SK-N-DZ (cell line): ENCODE data around the gene FLOT1.

Experiments
- DNase-seq: peaks from one replicate; pipeline ENCODE4 v3.0.0-alpha.2; 2015; ENCODE audit warnings: low spot score

Gene FLOT1

DNA sequence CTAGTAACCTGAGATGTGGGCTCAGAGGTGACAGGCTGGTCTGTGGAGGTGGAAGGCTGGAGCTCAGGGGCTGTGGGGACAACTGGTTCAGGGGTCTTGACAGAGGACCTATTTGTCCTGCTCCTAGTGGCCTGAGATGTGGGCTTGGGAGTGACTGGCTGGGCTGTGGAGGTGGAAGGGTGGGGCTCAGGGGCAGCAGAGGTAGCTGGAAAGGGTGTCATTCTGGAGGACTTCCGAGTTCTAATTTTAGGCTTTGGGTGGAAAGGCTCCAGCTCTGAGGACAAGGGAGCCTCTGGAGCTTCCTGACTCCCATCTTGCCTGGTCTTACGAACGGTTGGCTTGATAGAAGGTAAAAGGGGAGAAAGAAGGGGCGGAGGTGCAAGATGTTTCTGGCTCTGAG lies 36.9 kb downstream of the FLOT1 start:
- DNase-seq, result no peak

DNA sequence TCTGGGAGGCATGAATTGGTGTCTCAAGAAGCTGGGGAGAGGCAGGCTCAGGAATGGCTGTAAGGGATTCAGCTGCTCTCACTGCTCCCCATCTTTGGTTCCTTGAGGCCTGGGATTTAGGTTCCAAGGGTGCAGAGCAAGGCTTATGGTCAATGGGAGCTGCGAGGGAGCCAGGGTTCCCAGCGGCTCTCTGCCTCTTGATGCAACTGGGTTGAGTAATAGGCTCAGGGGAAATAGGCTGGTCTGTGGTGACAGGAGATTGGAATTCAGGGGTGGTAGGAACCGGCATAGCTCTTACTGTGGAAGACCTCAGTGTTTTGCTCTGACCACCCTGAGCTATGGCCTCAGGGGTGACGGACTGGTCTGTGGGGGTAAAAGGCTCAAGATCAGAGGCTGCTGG lies 38.7 kb downstream of the FLOT1 start:
- DNase-seq, result no peak

DNA sequence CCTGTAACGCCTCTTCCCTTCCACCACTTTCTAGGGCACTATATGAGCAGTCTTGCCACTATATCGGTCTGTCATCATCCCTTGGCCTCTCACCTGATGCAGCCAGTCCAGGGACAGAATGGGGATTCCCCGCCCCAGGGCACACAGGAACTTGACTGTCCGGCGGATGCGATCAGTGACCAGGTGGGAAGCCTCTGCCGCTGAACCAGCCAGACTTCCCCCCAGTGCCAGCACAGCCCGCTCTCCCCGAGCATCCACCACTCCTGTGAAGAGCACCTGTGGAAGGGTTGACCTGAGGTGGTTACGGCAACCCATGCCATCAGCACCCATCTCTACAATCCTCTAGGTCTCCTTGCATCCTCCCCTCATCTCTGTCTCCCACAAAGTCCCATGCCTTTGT lies 39.5 kb downstream of the FLOT1 start:
- no peak for DNase-seq

DNA sequence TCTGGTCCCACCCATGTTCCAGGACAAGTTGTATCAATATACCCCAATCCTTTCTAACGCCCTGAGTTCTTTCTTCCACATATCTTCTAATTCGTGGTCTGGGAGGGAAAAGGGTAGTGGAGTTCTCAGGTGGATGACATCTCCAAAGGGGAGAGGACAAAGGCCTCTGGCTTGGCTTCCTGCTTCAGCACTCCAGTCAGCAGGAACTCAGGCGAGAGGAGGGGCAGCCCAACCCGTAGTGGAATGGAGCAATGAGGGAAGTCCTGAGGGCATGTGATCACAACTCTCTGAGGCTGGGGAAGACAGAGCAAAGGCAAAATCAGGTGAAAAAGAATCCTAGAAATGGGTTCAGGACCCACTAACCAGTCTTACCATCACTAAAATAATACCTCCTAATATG lies 42.1 kb downstream of the FLOT1 start:
- DNase-seq, result no peak

DNA sequence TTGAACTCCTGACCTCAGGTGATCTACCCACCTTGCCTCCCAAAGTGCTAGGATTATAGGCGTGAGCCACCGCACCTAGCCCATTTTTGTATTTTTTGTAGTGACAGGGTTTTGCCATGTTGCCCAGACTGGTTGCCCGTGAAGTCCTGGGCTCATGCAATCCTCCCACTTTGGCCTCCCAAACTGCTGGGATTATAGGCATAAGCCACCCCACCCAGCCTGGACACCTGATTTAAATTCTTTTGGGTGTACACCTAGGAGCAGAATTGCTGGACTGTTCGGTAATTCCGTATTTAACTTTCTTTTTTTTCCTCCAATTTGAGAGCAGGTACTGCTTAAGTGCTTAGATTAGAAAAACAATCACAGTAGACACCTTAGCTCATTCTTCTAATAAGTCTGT lies 46.1 kb downstream of the FLOT1 start:
- no peak for DNase-seq

DNA sequence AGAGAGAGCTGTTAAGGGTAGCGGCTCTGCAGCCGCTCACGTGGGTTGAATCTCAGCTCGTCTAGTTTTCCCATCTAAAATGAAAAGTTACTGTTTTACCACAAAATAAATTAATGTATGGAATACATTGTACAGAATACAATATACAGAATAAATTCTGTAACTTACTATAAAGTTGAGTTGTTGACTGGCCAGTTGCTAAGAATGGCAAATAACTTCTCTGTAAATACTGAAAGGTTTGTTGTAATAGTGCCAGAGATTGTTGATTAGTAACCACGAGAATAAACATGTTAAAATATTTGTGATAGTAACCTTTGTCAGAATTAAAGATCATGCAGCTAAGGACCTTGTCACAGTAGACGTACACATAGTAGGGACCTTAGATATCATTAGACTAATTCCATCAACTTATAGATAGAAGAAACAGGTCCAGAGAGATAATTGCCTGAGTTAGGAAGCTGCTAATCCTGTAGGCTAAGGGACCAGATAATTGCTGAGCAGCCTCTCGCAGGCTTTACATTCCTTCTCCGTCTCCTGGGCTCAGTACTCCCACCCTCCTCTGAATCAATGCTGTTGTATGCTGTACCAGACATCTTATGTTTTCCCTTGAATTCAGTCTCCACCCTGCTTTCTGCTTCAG lies 51.2 kb downstream of the FLOT1 start:
- DNase-seq, result no peak

DNA sequence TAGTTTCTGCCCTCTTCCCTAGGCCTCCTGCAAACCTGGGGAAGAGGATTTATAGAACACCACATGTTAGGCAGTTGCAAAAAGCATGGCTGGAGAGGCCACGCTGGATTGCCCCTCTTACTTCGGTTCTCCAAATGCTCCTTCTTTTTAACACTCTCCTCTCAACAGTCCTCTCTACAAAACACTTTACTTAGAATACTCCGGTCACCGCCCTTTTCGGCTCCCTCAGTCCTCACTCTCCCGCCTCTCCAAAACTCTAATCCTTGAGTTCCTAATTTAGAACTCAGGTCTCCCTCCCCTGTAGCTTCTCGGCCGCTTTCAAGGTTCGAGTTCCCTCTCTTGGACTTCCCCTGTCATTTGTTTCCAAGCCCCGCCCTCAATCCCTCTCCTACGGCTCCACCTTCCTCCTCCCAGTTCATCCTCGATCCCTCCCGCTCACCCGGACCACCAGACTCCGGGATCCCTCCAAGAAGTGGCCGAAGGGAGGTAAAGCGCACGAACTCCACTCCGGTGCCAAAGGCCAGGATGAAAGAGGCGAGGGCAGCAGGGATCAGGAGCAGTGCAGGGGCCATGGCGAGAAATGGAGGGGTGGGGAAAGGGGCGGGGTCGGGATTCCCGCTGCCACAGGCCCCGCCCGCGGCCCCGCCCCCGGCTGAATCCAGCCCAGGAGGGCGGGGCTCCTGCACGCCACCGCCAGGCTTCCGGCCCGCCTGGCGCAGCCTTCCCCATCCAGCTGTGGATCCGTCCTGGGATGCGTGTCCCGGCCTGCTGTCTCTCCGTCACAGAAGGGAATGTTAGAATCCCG lies 51.9 kb downstream of the FLOT1 start, which contains the start of gene NRM:
Gene NRM (minus strand): TSS at position 582 of the 805 bp plus-strand sequence. CDS start 10 bp downstream, at position 572.
- DNase-seq, result peak; percentile 90

DNA sequence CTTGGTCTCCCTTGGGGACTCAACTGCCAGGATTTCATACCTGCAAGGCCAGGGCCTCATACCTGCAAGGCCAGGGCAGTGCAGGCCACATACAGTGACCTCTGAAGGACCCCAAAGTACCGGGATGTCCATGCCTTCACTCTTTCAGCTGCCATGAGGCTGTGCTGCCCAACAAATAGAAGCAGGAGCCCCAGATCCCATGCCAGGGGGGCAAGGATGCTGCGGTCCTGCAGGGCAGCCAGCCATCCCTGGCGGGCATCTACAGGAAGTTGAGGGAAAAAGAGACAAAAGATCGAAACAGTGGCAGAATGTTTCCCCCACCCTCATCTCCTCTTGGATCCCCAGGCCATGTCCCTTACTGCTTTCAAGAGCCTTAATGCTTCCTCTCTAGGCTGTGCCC lies 52.5 kb downstream of the FLOT1 start:
- no peak for DNase-seq

DNA sequence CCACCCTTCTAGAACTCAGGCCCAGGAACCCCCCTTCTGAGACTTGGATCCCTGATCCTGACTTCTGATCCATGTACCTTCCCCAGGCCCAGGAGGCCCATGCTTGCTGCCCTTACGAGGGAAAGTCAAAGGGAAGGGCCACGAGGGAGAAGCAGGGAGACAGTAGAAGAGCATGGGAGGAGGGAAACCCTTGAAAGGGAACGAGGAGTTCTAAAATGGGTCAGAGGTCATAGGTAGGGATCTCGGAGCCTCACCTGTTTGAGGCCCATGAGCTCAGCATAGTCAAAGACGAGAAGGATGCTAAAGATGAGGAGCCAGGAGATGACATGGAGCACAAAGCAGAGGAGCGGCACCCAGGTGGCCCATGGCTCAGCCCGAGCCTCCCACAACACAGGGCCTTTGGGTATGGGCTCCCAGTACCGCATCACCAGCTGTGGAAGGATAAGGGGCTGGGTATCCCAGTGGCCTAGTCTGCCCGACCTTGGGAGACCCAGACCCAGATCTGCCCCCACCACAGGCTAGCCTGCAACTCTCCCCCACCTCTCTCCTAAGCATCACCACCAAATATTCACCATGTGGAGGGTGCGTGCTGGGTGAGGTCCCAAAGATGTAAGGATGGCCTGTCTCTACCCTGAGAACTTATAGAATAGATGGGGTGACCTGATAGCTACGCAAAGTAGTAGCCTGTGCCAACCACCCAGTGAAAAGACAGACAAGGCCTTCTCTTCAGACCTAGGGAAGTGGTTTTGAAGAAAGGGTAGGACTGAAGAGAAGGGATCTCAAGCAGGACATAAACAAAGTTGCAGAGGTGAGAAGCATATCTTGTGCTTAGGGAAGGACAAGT lies 53.2 kb downstream of the FLOT1 start:
- no peak for DNase-seq

DNA sequence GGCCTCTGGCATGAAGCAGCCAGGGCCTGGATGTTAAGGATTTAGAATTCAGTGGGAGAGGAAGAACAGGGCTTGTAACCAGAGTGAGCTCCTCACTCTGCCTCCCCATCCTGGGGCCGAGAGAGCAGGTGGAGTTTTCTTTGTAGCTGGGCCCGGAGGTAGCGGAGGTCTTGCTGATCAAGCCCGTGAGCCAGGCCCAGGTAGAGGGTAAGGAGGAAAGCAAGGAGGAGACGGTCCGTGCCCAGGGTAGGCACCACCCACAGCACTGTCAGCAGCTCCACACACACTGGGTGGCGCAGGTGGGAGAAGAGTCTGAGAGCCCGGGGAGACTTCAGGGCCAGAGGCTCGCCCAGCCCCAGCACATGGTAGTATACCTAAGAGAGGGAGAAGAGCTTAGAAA lies 53.9 kb downstream of the FLOT1 start:
- DNase-seq, result no peak

DNA sequence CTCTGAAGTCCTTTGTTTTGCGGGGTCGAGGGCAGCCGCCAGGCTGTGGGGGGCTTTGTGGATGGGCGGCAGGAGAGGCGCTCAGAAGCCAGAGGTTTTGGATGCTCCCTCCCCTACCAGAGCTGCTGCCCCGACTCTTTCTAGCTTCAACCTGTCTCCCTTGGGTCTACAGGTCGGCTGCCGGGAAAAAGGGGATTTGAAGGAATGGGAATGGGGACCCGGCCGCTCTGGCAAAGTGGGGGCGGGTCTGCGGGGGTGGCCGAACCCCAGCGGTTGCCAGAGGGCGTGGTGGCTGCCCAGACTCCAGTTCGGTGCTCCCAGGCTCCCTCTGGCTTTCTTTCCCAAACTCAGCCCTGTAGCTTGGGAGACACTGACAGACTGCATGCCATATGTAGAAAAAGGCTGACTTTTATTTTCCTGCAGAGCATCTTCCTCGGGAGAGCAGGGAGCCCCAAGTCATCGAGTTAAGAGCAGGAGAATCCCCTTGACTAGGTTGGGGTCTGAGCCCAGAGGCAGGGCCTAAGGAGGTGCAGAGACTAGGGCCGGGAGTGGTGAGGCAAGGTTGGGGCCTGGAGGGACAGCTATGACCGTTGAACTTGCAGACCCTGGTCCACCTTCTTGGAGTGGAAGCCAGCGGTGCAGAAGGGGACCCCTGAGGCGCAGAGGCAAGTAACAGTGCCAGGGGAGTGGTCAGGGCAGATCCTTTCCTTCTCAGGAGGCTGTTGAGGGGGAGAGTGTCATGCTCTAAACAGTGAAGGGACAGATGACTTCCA lies 54.6 kb downstream of the FLOT1 start:
- DNase-seq, result no peak

DNA sequence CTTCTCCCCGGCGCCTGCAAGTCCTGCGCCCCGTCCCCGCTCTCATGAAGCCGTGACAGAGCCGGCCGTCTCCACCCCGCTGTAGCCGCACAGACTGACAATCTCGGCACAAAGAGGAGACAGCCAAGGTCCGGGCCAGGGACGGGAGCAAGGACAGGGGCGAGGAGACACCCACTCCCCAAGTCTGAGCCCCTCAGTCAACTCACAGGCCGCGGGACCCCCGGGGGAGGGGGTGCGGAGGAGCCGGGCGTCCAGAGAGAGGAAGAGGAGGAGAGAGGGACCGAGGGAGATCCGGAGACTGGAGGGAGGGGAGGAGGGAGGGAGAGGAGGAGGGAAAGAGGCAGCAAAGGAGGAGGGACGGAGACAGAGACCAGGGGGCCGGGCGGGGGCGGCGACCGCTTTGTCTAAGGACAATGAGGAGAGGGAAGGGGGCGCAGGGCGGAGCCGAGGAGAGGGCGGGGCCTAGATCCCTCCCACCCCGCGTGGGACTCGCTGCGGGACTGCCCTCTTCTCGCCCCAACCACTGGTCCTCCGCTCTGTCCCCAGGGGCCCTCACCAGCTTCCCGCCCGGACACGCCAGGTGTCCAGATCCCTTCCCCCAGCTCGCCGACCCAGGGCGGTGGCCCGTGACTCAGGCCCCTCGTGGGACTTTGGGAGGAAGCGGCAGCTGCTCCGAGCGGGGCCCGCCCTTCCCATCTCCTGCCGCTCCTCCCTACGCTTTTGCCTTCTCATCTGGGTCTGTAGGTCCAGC lies 55.4 kb downstream of the FLOT1 start:
- DNase-seq, result peak; percentile 95

DNA sequence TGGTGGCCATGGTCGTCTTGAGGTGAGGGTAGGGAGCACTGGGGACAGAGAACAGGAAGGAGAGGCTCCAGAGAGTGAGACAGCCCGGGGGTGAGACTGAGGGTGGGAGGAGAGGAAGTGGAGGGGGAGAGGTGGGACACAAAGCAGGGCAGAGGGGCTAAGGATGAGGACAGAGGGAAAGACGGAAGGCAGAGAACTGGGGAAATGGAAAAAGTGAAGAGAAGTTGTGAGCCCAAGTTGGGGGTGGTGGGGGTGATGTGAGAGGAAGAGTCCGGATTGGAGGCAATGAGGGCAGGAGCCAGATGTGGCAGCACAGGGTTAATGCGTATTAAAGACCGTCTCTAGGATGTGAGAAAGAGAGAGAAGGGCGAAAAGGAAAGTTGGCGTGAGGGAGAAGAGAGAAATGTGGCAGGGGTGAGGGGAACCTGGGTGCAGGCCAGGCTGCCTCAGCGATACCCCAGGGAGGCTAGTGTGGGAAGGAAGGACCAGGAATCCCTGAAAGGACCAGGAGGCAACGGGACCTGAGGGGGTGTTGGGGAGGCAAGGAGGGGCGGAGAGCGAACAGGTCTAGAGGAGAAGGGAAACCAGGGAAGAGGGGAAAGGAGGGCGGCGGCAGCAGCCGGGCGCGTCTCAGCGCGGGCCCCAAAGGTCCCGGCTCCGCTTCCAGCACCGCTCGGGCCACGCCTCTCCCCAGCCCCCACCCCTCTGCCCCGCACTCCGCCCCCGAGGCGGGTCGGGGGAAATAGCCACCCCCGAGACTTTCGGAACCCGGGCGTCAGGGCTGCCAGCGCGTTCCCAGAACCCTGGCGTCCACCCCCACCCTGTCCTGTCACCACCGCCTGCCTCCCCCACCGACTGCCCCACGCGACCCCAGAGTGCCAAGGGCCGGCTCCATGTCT lies 56.2 kb downstream of the FLOT1 start, which contains the start of gene PPP1R18:
Gene PPP1R18 (minus strand): TSS at position 637 of the 899 bp plus-strand sequence. CDS start 627 bp downstream, at position 10.
- no peak for DNase-seq

DNA sequence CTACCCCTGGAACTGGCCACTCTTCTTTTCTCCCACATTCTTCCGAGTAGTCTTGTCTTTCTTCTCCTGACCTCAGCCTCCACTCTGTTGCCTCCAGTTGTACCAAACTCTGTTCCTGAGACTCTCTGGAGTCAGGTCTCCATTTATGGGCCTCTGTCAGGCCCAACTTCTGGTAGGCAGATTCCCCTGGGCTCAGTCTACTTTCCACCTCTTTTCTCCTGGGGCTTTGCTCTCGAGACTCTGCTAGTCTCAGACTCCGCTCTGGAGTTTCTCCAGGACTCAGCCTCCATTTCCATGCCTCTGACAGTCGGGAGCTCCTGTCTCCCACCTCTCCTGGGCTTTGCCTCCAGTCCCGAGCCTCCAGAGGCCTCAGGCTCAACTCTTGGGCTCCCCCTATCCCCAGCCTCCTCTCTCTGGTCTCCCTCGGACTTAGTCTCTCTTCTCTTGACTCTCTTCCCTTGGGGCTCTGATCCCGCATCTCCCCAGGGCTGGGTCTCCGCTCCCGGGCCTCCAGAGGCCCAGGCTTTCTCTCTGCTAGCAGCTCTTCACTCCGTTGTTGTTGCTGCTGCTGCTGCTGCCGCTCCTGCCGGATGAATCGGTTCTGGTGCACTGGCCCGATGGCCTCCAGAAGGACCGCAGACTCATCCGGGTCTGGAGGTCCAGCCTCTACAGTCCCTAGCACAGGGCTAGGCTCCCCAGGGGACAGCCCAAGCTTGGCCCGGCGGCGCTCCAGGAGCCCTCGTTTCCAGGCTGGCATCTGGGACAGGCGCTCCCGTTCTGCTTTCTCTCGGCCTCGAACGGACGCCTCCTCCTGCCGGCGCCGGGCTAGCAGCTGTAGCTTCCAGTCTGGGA lies 57.1 kb downstream of the FLOT1 start:
- DNase-seq, result no peak

DNA sequence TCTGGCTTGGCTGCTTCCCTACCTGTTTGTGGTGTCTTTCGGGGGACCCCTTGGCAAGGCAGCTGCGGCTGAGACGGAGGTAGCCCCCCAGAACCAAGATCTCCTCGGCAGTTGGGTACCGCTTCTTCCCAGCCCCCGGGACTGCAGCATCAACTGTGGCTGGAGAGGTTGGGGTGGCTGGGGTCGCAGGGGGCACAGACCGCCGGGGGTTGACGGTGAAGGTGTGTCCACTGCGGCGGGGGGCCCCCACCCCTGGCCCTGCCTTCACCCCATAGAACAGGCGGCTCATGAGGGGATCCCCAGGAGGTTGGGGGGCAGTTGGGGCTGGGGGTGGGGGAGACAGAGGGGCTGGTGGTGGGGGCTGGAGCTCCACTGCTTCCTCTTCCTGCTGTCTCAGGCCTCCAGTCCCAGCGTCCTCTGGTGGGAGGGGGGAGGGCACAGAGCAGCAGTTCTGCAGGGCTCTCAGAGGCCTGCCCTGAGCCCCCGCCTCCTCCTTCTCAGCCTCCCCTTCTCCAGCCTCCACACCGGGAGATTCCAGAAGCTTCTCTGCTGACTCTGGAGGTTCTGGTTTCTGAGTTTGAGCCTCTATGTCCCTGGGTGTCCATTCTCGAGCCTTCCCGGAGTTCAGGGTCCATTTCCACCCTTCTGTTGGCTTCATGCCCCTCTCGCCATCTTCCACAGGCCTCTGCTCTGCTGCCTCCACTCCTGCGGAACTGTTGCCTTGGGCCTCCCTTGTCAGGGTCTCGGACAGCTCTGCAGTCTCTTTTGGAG lies 57.9 kb downstream of the FLOT1 start:
- no peak for DNase-seq

DNA sequence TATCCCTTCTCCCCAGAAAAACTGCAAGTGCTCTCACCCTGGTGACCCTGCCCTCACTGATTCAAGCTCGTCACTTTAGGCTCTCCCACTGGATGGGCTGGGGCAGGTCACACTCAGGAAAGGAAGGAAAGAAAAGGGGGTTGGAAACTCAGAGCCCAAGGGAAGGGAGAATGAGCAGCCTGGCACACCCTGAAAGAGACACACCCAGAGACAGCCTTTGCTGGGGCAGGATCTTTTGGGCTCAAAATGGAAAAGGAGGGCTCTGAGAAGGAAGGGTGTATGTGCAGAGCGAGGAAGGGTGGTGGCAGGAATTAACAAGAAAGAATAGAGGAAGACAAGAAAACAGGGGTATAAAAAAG lies 58.5 kb downstream of the FLOT1 start:
- DNase-seq, result no peak

DNA sequence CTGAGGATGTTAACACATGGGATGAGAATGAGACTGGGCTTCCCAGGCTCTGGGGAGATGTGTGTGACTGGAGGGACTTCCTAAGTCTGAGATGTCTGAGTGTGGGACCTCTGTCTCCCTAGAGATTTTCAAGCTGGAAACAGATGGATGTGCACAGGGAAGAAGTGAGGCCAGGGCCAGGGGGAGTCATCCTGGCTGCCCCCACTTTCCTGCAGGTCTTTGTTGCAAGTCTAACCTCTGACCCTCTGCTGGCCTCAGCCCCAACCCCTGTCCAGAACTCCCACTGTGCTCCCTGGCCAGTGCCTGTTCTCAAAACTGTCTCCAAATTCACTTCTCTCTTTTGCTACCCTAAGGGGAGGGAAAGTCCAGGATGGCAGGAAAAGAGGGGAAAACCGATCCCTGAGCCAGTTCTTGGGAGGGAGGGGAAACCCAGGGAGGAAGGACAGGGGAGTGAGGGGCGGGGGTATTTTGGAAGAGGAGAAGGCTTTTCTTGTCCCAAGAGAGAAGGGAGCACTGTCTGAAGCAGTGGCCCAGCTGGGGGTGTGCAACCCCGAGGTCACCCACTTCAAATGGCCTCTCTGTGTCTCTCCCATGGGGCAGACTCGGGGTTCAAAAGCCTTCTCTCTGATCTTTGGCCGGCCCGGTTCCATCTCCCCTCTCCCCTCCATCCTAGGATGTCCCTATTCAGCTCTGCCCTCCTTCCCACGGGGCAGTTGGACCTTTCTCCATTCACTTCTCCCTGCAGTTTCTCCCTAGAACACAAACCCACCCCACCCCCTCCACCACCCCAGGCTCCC lies 59.1 kb downstream of the FLOT1 start:
- no peak for DNase-seq
